Measurements from ENCODE around the gene EIF1B.

EIF1B gene

GRCh38 chr3:40341671-40342070 lies 32.2 kb downstream of the EIF1B start:
- TF ChIP-seq, protein P1, sequence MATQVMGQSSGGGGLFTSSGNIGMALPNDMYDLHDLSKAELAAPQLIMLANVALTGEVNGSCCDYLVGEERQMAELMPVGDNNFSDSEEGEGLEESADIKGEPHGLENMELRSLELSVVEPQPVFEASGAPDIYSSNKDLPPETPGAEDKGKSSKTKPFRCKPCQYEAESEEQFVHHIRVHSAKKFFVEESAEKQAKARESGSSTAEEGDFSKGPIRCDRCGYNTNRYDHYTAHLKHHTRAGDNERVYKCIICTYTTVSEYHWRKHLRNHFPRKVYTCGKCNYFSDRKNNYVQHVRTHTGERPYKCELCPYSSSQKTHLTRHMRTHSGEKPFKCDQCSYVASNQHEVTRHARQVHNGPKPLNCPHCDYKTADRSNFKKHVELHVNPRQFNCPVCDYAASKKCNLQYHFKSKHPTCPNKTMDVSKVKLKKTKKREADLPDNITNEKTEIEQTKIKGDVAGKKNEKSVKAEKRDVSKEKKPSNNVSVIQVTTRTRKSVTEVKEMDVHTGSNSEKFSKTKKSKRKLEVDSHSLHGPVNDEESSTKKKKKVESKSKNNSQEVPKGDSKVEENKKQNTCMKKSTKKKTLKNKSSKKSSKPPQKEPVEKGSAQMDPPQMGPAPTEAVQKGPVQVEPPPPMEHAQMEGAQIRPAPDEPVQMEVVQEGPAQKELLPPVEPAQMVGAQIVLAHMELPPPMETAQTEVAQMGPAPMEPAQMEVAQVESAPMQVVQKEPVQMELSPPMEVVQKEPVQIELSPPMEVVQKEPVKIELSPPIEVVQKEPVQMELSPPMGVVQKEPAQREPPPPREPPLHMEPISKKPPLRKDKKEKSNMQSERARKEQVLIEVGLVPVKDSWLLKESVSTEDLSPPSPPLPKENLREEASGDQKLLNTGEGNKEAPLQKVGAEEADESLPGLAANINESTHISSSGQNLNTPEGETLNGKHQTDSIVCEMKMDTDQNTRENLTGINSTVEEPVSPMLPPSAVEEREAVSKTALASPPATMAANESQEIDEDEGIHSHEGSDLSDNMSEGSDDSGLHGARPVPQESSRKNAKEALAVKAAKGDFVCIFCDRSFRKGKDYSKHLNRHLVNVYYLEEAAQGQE (IDR thresholded peaks at IDR 0.05; ENCODE audit: insufficient replicate concordance, low read depth): no peak
- TF ChIP-seq GABPA (IDR thresholded peaks at IDR 0.05; ENCODE audit: low read depth): no peak
- TF ChIP-seq SPI1 (IDR thresholded peaks at IDR 0.05; ENCODE audit: borderline replicate concordance, low read depth): no peak
- no peak for TF ChIP-seq CTCF (IDR thresholded peaks at IDR 0.05; ENCODE audit: insufficient read depth, low read length)
- no peak for TF ChIP-seq POLR2AphosphoS5 (IDR thresholded peaks at IDR 0.05; ENCODE audit: low read depth)
- Histone ChIP-seq H3K4me3 (replicated peaks; ENCODE audit: insufficient read depth, low read length) (no peak overlapping the region), H3K27ac (replicated peaks) (no peak overlapping the region), H3K27me3 (ENCODE audit: insufficient read depth, poor library complexity, severe bottlenecking) (no peaks in the 10 kb centered on the region)
- no peak for DNase-seq (ENCODE audit: low read depth in 1 of 2, low spot score in 1 of 2)

DNA sequence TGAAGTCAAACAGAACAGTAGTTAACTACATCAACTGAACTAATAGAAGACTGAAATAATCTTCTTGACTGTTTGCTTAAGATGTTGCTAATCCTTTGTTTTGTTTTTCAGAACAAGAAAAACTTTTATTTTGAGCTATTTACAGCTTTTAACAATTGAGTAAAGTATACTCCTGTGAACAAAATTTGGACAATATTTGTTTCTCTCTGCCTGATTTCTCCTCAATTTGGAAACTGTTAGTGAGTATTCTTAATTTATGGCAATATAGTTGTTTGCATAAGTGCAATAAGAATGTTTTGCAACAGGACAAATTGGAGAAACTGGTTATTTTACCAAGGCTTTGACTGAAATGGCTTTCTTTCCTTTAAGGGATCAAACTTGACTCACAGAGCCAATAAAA lies 41.0 kb downstream of the EIF1B start:
- Histone ChIP-seq H3K27me3 (ENCODE audit: insufficient read depth, poor library complexity, severe bottlenecking) (peaks cover 8% of the 10 kb centered on the region), H3K27ac (replicated peaks) (no peak overlapping the region), H3K4me3 (replicated peaks; ENCODE audit: insufficient read depth, low read length) (no peak overlapping the region)
- no peak for TF ChIP-seq SPI1 (IDR thresholded peaks at IDR 0.05; ENCODE audit: borderline replicate concordance, low read depth)
- TF ChIP-seq CTCF (IDR thresholded peaks at IDR 0.05; ENCODE audit: insufficient read depth, low read length): no peak
- no peak for TF ChIP-seq GABPA (IDR thresholded peaks at IDR 0.05; ENCODE audit: low read depth)
- TF ChIP-seq POLR2AphosphoS5 (IDR thresholded peaks at IDR 0.05; ENCODE audit: low read depth): no peak
- TF ChIP-seq, protein P1 (IDR thresholded peaks at IDR 0.05; ENCODE audit: insufficient replicate concordance, low read depth): no peak
- DNase-seq (ENCODE audit: low read depth in 1 of 2, low spot score in 1 of 2): no peak

DNA sequence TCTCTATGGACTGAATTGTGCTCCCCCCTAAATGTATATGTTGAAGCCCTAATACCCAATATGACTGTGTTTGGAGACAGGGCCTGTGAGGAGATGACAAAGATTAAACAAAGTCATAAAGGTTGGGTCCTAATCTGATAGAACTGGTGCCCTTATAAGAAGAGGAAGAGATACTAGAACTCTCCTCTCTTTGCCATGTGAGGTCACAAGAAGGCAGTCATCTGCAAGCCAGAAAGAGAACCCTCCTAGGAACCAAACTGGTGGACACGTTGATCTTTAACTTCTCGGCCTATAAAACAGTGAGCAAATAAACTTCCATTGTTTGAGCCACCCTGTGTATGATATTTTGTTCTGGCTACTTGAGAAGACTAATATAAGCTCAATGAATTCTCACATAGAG lies 45.9 kb downstream of the EIF1B start:
- H3K27me3 ChIP-seq (ENCODE audit: insufficient read depth, poor library complexity, severe bottlenecking): peaks cover 5% of the 10 kb centered on the region
- H3K4me3 ChIP-seq (replicated peaks; ENCODE audit: insufficient read depth, low read length): no peak overlapping the region
- no peak for TF ChIP-seq SPI1 (IDR thresholded peaks at IDR 0.05; ENCODE audit: borderline replicate concordance, low read depth)
- TF ChIP-seq CTCF (IDR thresholded peaks at IDR 0.05; ENCODE audit: insufficient read depth, low read length): no peak
- TF ChIP-seq, protein P1 (IDR thresholded peaks at IDR 0.05; ENCODE audit: insufficient replicate concordance, low read depth): no peak
- no peak for TF ChIP-seq POLR2AphosphoS5 (IDR thresholded peaks at IDR 0.05; ENCODE audit: low read depth)
- TF ChIP-seq GABPA (IDR thresholded peaks at IDR 0.05; ENCODE audit: low read depth): no peak
- H3K27ac ChIP-seq (replicated peaks): no peak overlapping the region
- no peak for DNase-seq (ENCODE audit: low read depth in 1 of 2, low spot score in 1 of 2)

Measured in HL-60 (cell line).